Measurements from ENCODE around the gene SPATA13.

SPATA13 gene

DNA sequence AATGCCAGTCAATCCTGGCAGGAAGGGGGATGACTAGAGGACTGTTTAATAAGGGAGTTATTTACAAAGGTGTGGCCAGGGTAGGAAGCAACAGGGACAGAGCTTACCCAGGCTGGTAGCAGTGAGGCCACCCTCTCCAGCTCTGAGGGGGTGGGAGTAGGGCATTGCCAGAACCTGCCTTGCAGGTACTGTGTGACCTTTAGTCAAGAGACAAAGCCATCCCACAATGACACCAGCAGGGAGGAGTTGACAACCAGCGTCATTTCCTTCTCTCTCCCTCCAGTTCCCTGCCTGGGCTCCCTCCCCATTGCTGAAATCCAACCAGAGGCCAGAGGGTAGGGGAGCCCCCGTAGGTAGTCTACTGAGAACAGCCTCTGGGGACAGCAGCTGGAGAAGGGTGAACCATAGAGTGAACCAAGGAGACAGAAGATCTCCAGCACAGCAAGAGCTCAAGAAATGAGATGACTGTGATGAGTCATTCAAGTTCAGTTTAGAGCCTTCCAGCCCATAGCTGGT is 33.3 kb upstream of the SPATA13 start:
- Histone ChIP-seq H3K36me3 (ENCODE audit: control insufficient read depth, insufficient read depth, low read length) (no peaks in the 10 kb centered on the region), H3K9me3 (ENCODE audit: control insufficient read depth, insufficient read depth, low read length) (no peaks in the 10 kb centered on the region), H3K4me1 (ENCODE audit: control insufficient read depth, insufficient read depth, low read length) (no peaks in the 10 kb centered on the region), H3K27me3 (ENCODE audit: control insufficient read depth, insufficient read depth, low read length) (no peaks in the 10 kb centered on the region), H3K4me3 (ENCODE audit: low read length) (no peak overlapping the region), H3K27ac (ENCODE audit: low read length) (no peak overlapping the region)
- DNase-seq (ENCODE audit: low read depth, low spot score), result no peak
- no CpG with 5 or more reads among the region's 2 CpGs for WGBS (ENCODE audit: insufficient coverage, insufficient read length)

DNA sequence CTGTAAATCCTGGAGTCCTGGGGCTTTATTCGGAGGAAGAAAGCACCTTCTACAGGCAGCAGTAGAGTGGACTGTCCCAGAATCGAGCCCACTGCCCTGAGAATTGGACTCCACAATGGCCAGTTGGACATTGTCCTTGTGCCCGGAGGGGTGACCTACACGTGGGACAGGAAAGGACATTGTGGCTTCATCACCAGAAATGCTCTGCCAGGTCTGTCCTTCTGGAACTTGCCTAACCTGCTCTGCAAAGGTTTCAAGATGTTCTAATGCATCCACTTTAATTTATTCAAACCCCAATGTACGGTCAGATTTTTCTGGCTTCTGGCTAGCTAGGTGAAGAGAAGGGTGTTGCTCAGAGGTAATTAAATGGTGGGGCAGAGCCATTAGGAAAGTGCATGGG is 32.4 kb upstream of the SPATA13 start:
- H3K36me3 ChIP-seq (ENCODE audit: control insufficient read depth, insufficient read depth, low read length), result no peaks in the 10 kb centered on the region
- no CpG with 5 or more reads among the region's 5 CpGs for WGBS (ENCODE audit: insufficient coverage, insufficient read length)
- H3K27me3 ChIP-seq (ENCODE audit: control insufficient read depth, insufficient read depth, low read length), result no peaks in the 10 kb centered on the region
- no peak overlapping the region for H3K4me3 ChIP-seq (ENCODE audit: low read length)
- DNase-seq (ENCODE audit: low read depth, low spot score), result no peak
- no peaks in the 10 kb centered on the region for H3K9me3 ChIP-seq (ENCODE audit: control insufficient read depth, insufficient read depth, low read length)
- no peak overlapping the region for H3K27ac ChIP-seq (ENCODE audit: low read length)
- no peaks in the 10 kb centered on the region for H3K4me1 ChIP-seq (ENCODE audit: control insufficient read depth, insufficient read depth, low read length)

DNA sequence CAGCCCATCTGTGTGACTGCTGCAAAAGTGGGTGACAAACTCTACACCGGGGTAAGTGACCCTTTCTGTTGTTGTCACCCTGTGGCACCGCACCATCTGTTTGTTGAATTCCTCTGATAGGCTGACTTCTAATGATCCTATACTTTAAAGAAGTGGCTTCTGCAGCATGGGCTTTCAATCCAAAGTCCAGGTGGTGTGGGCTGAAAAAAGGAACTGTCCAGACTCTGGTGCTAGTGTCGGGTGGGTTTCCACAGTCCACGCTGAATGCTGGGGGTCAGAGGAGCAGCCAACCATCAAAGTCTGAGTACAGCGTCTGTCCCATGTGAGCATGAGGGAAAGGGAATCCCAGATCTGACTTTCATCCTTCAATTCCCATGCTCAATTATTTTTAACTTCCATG is 31.6 kb upstream of the SPATA13 start:
- H3K4me1 ChIP-seq (ENCODE audit: control insufficient read depth, insufficient read depth, low read length), result no peaks in the 10 kb centered on the region
- no CpG with 5 or more reads among the region's 5 CpGs for WGBS (ENCODE audit: insufficient coverage, insufficient read length)

DNA sequence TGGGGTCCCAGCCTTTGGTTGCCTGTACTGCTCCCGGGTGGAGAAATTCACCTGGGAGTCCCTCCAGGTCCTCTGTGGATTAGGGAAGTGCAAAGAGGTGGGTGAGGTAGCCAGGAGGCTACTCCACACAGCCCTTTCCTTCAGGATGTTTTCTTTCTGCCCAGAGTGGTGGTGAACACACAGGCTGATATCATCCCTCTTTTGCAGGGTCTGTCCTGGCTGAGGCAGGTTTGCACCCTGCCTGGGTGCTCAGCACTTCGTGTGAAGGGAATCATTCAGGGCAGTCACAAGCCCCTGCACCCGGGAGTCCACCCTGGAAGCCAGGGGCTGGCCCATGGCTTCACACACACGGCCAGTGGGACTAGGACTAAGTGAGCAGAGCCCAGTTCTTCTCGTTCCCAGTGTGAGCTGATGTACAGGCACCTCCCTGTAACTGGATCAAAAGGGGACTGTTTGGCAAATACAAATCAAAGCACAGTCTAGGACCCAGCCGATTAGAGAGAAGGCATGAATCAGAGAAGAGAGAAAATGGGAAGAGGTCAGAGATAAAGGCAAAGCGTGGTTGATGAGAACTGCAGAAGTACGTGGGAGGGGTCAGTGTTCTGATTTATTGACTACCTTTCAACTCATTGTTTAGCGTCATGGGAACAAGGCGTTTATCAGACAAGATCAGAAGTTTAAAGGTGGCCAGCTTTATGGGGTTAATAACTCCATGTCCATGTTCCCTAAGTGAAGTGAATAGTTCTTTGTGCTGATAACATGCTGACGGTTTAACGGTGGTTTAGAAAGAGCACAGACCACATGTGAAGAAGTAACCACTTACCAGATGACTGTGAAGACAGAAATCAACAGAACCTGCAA is 30.4 kb upstream of the SPATA13 start:
- no peaks in the 10 kb centered on the region for H3K4me1 ChIP-seq (ENCODE audit: control insufficient read depth, insufficient read depth, low read length)
- WGBS (ENCODE audit: insufficient coverage, insufficient read length), result no CpG with 5 or more reads among the region's 12 CpGs
- H3K9me3 ChIP-seq (ENCODE audit: control insufficient read depth, insufficient read depth, low read length), result no peaks in the 10 kb centered on the region
- no peaks in the 10 kb centered on the region for H3K27me3 ChIP-seq (ENCODE audit: control insufficient read depth, insufficient read depth, low read length)
- no peak overlapping the region for H3K4me3 ChIP-seq (ENCODE audit: low read length)
- no peaks in the 10 kb centered on the region for H3K36me3 ChIP-seq (ENCODE audit: control insufficient read depth, insufficient read depth, low read length)
- no peak overlapping the region for H3K27ac ChIP-seq (ENCODE audit: low read length)
- no peak for DNase-seq (ENCODE audit: low read depth, low spot score)

More for the DNA sequence above, 31.6 kb upstream of the SPATA13 start:
- H3K27me3 ChIP-seq (ENCODE audit: control insufficient read depth, insufficient read depth, low read length), result no peaks in the 10 kb centered on the region
- H3K36me3 ChIP-seq (ENCODE audit: control insufficient read depth, insufficient read depth, low read length), result no peaks in the 10 kb centered on the region
- H3K4me3 ChIP-seq (ENCODE audit: low read length), result no peak overlapping the region
- no peaks in the 10 kb centered on the region for H3K9me3 ChIP-seq (ENCODE audit: control insufficient read depth, insufficient read depth, low read length)
- no peak overlapping the region for H3K27ac ChIP-seq (ENCODE audit: low read length)
- no peak for DNase-seq (ENCODE audit: low read depth, low spot score)

DNA sequence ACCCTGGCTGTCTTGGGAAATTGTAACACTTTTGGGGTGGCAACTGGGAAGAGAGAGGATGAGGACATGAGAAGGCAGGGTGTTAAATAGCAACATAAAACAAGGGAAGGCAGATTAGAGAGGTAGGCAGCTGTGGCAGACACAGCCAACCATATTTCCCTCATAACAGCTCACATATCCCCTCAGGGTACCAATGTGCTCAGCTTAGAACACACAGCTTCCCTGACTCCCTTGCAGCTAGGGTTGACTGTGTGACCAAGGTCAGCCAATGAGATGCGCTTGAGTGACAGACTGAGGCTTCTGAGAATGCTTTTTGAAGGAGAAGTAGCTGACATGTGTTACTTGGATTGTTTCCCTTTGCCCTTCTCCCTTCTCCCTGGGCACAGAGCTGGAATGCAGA is 28.8 kb upstream of the SPATA13 start:
- Histone ChIP-seq H3K27me3 (ENCODE audit: control insufficient read depth, insufficient read depth, low read length) (no peaks in the 10 kb centered on the region), H3K4me3 (ENCODE audit: low read length) (no peak overlapping the region), H3K36me3 (ENCODE audit: control insufficient read depth, insufficient read depth, low read length) (no peaks in the 10 kb centered on the region), H3K4me1 (ENCODE audit: control insufficient read depth, insufficient read depth, low read length) (no peaks in the 10 kb centered on the region), H3K9me3 (ENCODE audit: control insufficient read depth, insufficient read depth, low read length) (no peaks in the 10 kb centered on the region), H3K27ac (ENCODE audit: low read length) (no peak overlapping the region)
- WGBS (ENCODE audit: insufficient coverage, insufficient read length), result no CpG with 5 or more reads among the region's 1 CpG
- no peak for DNase-seq (ENCODE audit: low read depth, low spot score)

DNA sequence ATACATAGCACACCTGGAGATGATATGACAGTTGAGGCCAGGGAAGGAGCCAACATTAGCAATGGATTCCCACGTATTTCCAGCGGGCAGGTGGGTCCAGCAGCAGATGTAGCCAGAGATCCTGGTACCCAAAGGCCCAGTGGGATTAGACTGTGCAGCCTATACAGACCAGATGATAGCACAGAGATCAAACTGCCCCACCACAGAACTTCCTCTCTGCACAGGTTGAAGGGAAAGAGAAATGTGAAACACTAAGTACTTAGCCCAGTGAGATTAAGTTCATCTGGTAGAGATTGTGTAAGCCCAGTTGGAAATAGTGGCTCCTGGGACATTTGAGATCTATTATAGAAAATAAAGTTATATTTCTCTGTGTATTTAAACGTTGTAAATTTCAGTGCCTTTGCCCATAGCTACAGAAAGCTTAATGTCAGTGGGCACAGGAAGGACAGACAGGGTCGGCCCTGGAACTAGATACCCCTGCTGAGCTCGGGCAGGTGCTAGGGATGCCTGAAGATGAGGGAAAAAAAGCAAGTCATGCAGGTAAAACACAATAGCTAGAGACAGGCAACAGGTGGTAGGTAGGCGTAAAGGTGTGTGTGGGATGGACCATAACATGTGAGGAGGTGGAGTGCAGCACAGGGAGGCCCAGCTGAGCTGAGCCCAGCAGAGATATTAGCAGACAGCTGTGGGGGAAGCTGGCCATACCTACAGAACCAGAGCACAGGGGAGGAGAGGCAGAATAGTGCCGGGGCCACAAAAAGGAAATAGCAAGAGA is 27.3 kb upstream of the SPATA13 start:
- no peaks in the 10 kb centered on the region for H3K4me1 ChIP-seq (ENCODE audit: control insufficient read depth, insufficient read depth, low read length)
- no peaks in the 10 kb centered on the region for H3K9me3 ChIP-seq (ENCODE audit: control insufficient read depth, insufficient read depth, low read length)
- no CpG with 5 or more reads among the region's 7 CpGs for WGBS (ENCODE audit: insufficient coverage, insufficient read length)
- no peaks in the 10 kb centered on the region for H3K36me3 ChIP-seq (ENCODE audit: control insufficient read depth, insufficient read depth, low read length)
- H3K27me3 ChIP-seq (ENCODE audit: control insufficient read depth, insufficient read depth, low read length), result no peaks in the 10 kb centered on the region
- no peak overlapping the region for H3K4me3 ChIP-seq (ENCODE audit: low read length)
- no peak overlapping the region for H3K27ac ChIP-seq (ENCODE audit: low read length)
- DNase-seq (ENCODE audit: low read depth, low spot score), result no peak

DNA sequence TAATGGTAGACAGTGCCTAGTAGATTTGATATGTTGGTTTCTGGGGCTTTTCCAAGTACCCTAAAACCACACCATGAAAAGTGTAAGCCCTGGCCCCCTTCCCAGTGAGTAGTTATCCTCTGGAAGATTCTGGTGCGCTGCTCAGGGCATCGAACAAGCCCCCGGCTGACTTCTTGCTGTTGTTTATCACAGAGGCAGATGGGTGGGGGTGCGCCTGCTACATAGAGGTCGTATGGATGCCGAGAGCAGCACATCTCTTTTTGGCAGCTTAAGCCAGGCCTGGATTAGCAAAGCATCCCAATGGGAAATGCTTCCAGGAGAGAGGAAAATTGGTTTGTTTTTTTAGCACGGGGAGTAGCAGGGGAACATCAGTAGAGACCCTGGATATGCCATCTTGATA is 26.3 kb upstream of the SPATA13 start:
- DNase-seq (ENCODE audit: low read depth, low spot score), result no peak
- no CpG with 5 or more reads among the region's 7 CpGs for WGBS (ENCODE audit: insufficient coverage, insufficient read length)
- no peak overlapping the region for H3K27ac ChIP-seq (ENCODE audit: low read length)

DNA sequence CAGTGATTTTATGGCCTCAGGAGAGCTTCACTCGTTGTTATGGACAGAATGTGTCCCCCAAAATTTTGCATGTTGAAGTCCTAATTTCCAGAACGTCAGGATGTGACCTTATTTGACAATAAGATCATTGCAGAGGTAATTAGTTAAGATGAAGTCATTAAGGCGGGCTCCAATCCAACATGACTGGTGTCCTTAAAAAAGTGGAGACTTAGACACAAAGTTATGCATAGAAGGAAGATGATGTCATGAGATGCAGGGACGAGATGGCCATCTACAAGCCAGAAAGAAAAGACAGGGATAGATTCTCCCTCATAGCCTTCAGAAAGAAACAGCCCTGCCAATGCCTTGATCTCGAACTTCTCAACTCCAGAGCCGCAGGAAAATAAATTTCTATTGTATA is 25.8 kb upstream of the SPATA13 start:
- no peak for DNase-seq (ENCODE audit: low read depth, low spot score)
- Histone ChIP-seq H3K27ac (ENCODE audit: low read length) (no peak overlapping the region), H3K27me3 (ENCODE audit: control insufficient read depth, insufficient read depth, low read length) (no peaks in the 10 kb centered on the region), H3K4me3 (ENCODE audit: low read length) (no peak overlapping the region), H3K4me1 (ENCODE audit: control insufficient read depth, insufficient read depth, low read length) (no peaks in the 10 kb centered on the region), H3K36me3 (ENCODE audit: control insufficient read depth, insufficient read depth, low read length) (no peaks in the 10 kb centered on the region), H3K9me3 (ENCODE audit: control insufficient read depth, insufficient read depth, low read length) (no peaks in the 10 kb centered on the region)
- WGBS (ENCODE audit: insufficient coverage, insufficient read length), result no CpG with 5 or more reads among the region's 6 CpGs

More for the DNA sequence above, 26.3 kb upstream of the SPATA13 start:
- H3K36me3 ChIP-seq (ENCODE audit: control insufficient read depth, insufficient read depth, low read length), result no peaks in the 10 kb centered on the region
- no peaks in the 10 kb centered on the region for H3K4me1 ChIP-seq (ENCODE audit: control insufficient read depth, insufficient read depth, low read length)
- no peaks in the 10 kb centered on the region for H3K27me3 ChIP-seq (ENCODE audit: control insufficient read depth, insufficient read depth, low read length)
- no peak overlapping the region for H3K4me3 ChIP-seq (ENCODE audit: low read length)
- no peaks in the 10 kb centered on the region for H3K9me3 ChIP-seq (ENCODE audit: control insufficient read depth, insufficient read depth, low read length)

DNA sequence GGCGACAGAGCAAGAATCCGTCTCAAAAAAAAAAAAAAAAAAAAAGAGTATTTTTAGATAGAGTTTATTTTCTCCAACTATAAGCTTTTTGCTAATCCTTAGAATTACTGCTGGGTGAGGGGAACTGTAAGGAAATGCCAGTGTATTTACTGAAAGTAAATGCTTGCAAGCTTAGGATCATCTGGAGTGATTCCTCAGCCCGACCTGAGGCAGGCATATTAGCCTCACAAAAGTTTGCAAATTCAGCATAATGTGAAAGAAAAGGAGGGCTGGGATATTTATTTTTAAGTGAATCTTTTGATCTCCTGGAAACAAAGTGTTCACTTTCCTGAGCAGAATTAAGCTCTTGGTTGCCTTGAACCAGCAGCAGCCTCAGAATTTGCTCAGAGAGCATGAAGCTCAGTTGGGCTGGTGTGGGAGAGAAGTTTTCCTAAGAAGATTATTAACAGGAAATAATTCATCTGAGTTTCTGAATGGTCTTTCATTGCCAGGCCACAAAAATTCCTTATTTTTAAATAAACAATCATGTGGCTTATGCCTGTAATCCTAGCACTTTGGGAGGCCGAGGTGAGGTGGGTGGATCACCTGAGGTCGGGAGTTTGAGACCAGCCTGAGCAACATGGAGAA is 24.7 kb upstream of the SPATA13 start:
- DNase-seq (ENCODE audit: low read depth, low spot score), result no peak
- no peaks in the 10 kb centered on the region for H3K36me3 ChIP-seq (ENCODE audit: control insufficient read depth, insufficient read depth, low read length)
- H3K27me3 ChIP-seq (ENCODE audit: control insufficient read depth, insufficient read depth, low read length), result no peaks in the 10 kb centered on the region
- H3K4me3 ChIP-seq (ENCODE audit: low read length), result no peak overlapping the region
- no peaks in the 10 kb centered on the region for H3K4me1 ChIP-seq (ENCODE audit: control insufficient read depth, insufficient read depth, low read length)
- no CpG with 5 or more reads among the region's 5 CpGs for WGBS (ENCODE audit: insufficient coverage, insufficient read length)
- H3K27ac ChIP-seq (ENCODE audit: low read length), result no peak overlapping the region
- H3K9me3 ChIP-seq (ENCODE audit: control insufficient read depth, insufficient read depth, low read length), result no peaks in the 10 kb centered on the region

DNA sequence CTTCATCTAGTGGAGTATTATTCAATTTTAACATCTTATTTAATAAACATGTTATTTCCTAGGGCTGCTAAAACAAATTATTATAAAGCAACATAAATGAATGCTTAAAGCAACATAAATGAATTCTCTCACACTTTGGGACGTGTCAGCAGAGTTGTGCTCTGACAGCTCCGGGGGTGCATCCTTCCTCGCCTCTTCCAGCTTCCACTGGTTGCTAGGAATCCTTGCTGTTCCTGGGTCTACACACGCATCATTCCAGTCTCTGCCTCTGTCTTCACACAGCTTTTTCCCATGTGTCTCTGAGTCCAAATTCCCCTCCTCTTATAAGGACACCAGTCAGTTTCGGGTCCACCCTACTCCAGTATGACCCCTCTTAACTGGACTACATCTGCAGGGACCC is 21.6 kb upstream of the SPATA13 start:
- Histone ChIP-seq H3K27ac (ENCODE audit: low read length) (no peak overlapping the region), H3K9me3 (ENCODE audit: control insufficient read depth, insufficient read depth, low read length) (no peaks in the 10 kb centered on the region), H3K36me3 (ENCODE audit: control insufficient read depth, insufficient read depth, low read length) (no peaks in the 10 kb centered on the region), H3K4me1 (ENCODE audit: control insufficient read depth, insufficient read depth, low read length) (peaks cover 2% of the 10 kb centered on the region; the same call in 1 of the 2 replicates), H3K4me3 (ENCODE audit: low read length) (no peak overlapping the region), H3K27me3 (ENCODE audit: control insufficient read depth, insufficient read depth, low read length) (no peaks in the 10 kb centered on the region)
- DNase-seq (ENCODE audit: low read depth, low spot score), result no peak
- no CpG with 5 or more reads among the region's 5 CpGs for WGBS (ENCODE audit: insufficient coverage, insufficient read length)

Measured in iPS DF 6.9 (cell line).